Smooth muscle cell (in vitro differentiated cells): ENCODE measurements around the gene SZT2. TPM values are rescaled to one million over a fixed set of nuclear protein-coding genes. Genes with fewer than 3 reads are reported as not detected.

Experiments used
- DNase-seq: peaks from one replicate; lab custom pipeline; 2025; ENCODE audit not compliant: unreplicated experiment; lab: John Stamatoyannopoulos, UW
- H2AFZ ChIP-seq: fragments of 200-600 bp; sonication (generic); 2 replicates; pipeline ENCODE4 v1.6.0; 2016; ENCODE audit warnings: antibody characterized with exemption, low read depth, mild to moderate bottlenecking
- H3F3A ChIP-seq: fragments of 200-600 bp; sonication (generic); 2 replicates; pipeline ENCODE4 v1.6.0; 2017; ENCODE audit warnings: antibody characterized with exemption, low read depth
- H3K27ac ChIP-seq: fragments of 200-600 bp; sonication (generic); 2 replicates; pipeline ENCODE4 v1.5.1; 2016; ENCODE audit warnings: low read depth, mild to moderate bottlenecking
- H3K27me3 ChIP-seq: fragments of 200-600 bp; sonication (generic); 2 replicates; pipeline ENCODE4 v1.6.1; 2016; ENCODE audit warnings: low read depth, mild to moderate bottlenecking
- H3K36me3 ChIP-seq: fragments of 200-600 bp; sonication (generic); 2 replicates; pipeline ENCODE4 v1.5.1; 2016; ENCODE audit warnings: low read depth
- H3K4me1 ChIP-seq: fragments of 200-600 bp; sonication (generic); 2 replicates; pipeline ENCODE4 v1.5.1; 2016; ENCODE audit warnings: low read depth
- H3K4me2 ChIP-seq: fragments of 200-600 bp; sonication (generic); 2 replicates; pipeline ENCODE4 v1.6.0; 2016; ENCODE audit warnings: mild to moderate bottlenecking
- H3K4me3 ChIP-seq: fragments of 200-600 bp; sonication (generic); 2 replicates; pipeline ENCODE4 v1.5.1; 2016; ENCODE audit warnings: mild to moderate bottlenecking
- H3K79me2 ChIP-seq: fragments of 200-600 bp; sonication (generic); 2 replicates; pipeline ENCODE4 v1.6.0; 2016; ENCODE audit warnings: low read depth, mild to moderate bottlenecking
- H3K9ac ChIP-seq: fragments of 200-600 bp; sonication (generic); 2 replicates; pipeline ENCODE4 v1.6.0; 2016; ENCODE audit warnings: low read depth
- H3K9me3 ChIP-seq: fragments of 200-600 bp; sonication (generic); replicated peaks from 2 replicates; pipeline ENCODE4 v1.5.1; 2016; ENCODE audit warnings: low read depth
- H4K20me1 ChIP-seq: fragments of 200-600 bp; sonication (generic); 2 replicates; pipeline ENCODE4 v1.6.0; 2016; ENCODE audit warnings: low read depth
- CTCF ChIP-seq: fragments of 200-600 bp; sonication (generic); IDR thresholded peaks from 2 replicates; pipeline ENCODE4 v1.5.1; 2017; ENCODE audit warnings: borderline replicate concordance, mild to moderate bottlenecking, antibody characterized with exemption; ENCODE audit not compliant: insufficient read depth, poor library complexity, severe bottlenecking
- WGBS: methylation state at CpG from one replicate; pipeline ENCODE4 v1.1.7; 2016; ENCODE audit warnings: low lambda C conversion rate; 5-methylcytosine and 5-hydroxymethylcytosine counted together
- polyA plus RNA-seq: library from polyadenylated mRNA; unstranded; fragments of >200 nt; fragmentation: Nextera tagmentation; extraction: Ambion mirVana; gene quantifications from 2 replicates; pipeline ENCODE4 v1.2.1, GENCODE V29; 2016
- total RNA-seq: library from RNA; depleted of rRNA; stranded (reverse); fragments of >200 nt; gene quantifications from 2 replicates; pipeline ENCODE4 v1.2.3, GENCODE V29; 2014

SZT2 gene
- total and polyA plus RNA-seq, 2 experiments from 2014 or later = 9.0 to 20.8 TPM

GRCh38 chr1:43438006-43438405 is 48.3 kb downstream of the SZT2 start:
- H3K36me3 ChIP-seq = no peaks in the 10 kb centered on the region

GRCh38 chr1:43438576-43438952 is 48.9 kb downstream of the SZT2 start:
- Histone ChIP-seq H3K4me2 (no peak overlapping the region), H3K36me3 (no peaks in the 10 kb centered on the region), H3K79me2 (no peaks in the 10 kb centered on the region), H2AFZ (no peak overlapping the region), H3K27me3 (no peaks in the 10 kb centered on the region), H3K4me1 (no peaks in the 10 kb centered on the region), H3K27ac (no peak overlapping the region), H3K9ac (no peak overlapping the region), H4K20me1 (no peaks in the 10 kb centered on the region), H3K9me3 (no peaks in the 10 kb centered on the region), H3K4me3 (no peak overlapping the region), H3F3A (no peaks in the 10 kb centered on the region)
- WGBS = 97% methylated on average over 8 of the region's 8 CpGs
- no peak for TF ChIP-seq CTCF
- no peak for DNase-seq

More at GRCh38 chr1:43438006-43438405, 48.3 kb downstream of the SZT2 start:
- Histone ChIP-seq H3K79me2 (no peaks in the 10 kb centered on the region), H4K20me1 (no peaks in the 10 kb centered on the region), H3K9me3 (no peaks in the 10 kb centered on the region), H3F3A (no peaks in the 10 kb centered on the region), H2AFZ (no peak overlapping the region), H3K27me3 (no peaks in the 10 kb centered on the region), H3K27ac (no peak overlapping the region), H3K9ac (no peak overlapping the region), H3K4me1 (no peaks in the 10 kb centered on the region), H3K4me2 (no peak overlapping the region), H3K4me3 (no peak overlapping the region)
- no peak for TF ChIP-seq CTCF
- DNase-seq = no peak
- 90% methylated on average over 3 of the region's 3 CpGs for WGBS

- no peaks in the 10 kb centered on the region for H4K20me1 ChIP-seq
- no peak overlapping the region for H2AFZ ChIP-seq
- no peaks in the 10 kb centered on the region for H3K27me3 ChIP-seq
- no peak for TF ChIP-seq CTCF
- H3K36me3 ChIP-seq = no peaks in the 10 kb centered on the region
- 95% methylated on average over 10 of the region's 10 CpGs for WGBS
- DNase-seq = no peak
- H3K27ac ChIP-seq = no peak overlapping the region
- H3K79me2 ChIP-seq = no peaks in the 10 kb centered on the region
- no peak overlapping the region for H3K4me3 ChIP-seq
- no peak overlapping the region for H3K9ac ChIP-seq
- no peaks in the 10 kb centered on the region for H3K4me1 ChIP-seq
- H3F3A ChIP-seq = no peaks in the 10 kb centered on the region
- H3K9me3 ChIP-seq = no peaks in the 10 kb centered on the region
- H3K4me2 ChIP-seq = no peak overlapping the region
Observed at GRCh38 chr1:43438953-43439581, 49.4 kb downstream of the SZT2 start.

GRCh38 chr1:43439781-43440180 is 50.1 kb downstream of the SZT2 start:
- Histone ChIP-seq H3K79me2 (no peaks in the 10 kb centered on the region), H2AFZ (no peak overlapping the region), H3K27ac (no peak overlapping the region), H3K9me3 (no peaks in the 10 kb centered on the region), H3K4me1 (no peaks in the 10 kb centered on the region), H3K4me3 (no peak overlapping the region), H3K27me3 (no peaks in the 10 kb centered on the region), H3F3A (no peaks in the 10 kb centered on the region), H3K36me3 (no peaks in the 10 kb centered on the region), H3K4me2 (no peak overlapping the region), H4K20me1 (no peaks in the 10 kb centered on the region), H3K9ac (no peak overlapping the region)
- no peak for TF ChIP-seq CTCF
- WGBS = 97% methylated on average over 7 of the region's 7 CpGs
- DNase-seq = no peak
